Heart right ventricle (tissue), 16 donors: ENCODE results near the gene ZCCHC4. TPM values are rescaled to one million over a fixed set of nuclear protein-coding genes. Genes with fewer than 3 reads are reported as not detected.

ENCODE experiments used
- ATAC-seq, 8 donors: fragments of 200-7000 bp; cut with Tn5 transposase; one replicate each; pipeline ENCODE4 v1.9.1; 2020; ENCODE audit warnings: mild to moderate bottlenecking in 8 of 8, moderate library complexity in 8 of 8, moderate number of reproducible peaks in 1 of 8
- DNase-seq, 2 donors: peaks; one replicate each; pipeline ENCODE4 v3.0.0-alpha.2; 2020
- H3K27ac ChIP-seq, 10 donors: fragments of 200-600 bp; sonication (generic) in 2 of 10; one replicate each; pipeline versions ENCODE4 v1.5.0 to v1.8.0; 2020 to 2022; ENCODE audit warnings: mild to moderate bottlenecking in 3 of 10
- H3K27me3 ChIP-seq, 7 donors: fragments of 200-600 bp; one replicate each; pipeline ENCODE4 v1.8.0; 2021 to 2022; ENCODE audit warnings: mild to moderate bottlenecking in 2 of 7
- H3K36me3 ChIP-seq, 9 donors: fragments of 200-600 bp; sonication (generic) in 1 of 9; one replicate each; pipeline versions ENCODE4 v1.5.0 to v1.8.0; 2020 to 2022; ENCODE audit warnings: mild to moderate bottlenecking in 2 of 9
- H3K4me1 ChIP-seq, 9 donors: fragments of 200-600 bp; sonication (generic) in 1 of 9; one replicate each; pipeline versions ENCODE4 v1.5.0 to v1.8.0; 2020 to 2022; ENCODE audit warnings: mild to moderate bottlenecking in 4 of 9
- H3K4me3 ChIP-seq, 10 donors: fragments of 200-600 bp; sonication (generic) in 2 of 10; one replicate each; pipeline versions ENCODE4 v1.5.0 to v1.8.0; 2020 to 2022; ENCODE audit warnings: mild to moderate bottlenecking in 7 of 10, moderate library complexity in 2 of 10
- H3K9me3 ChIP-seq, 11 donors: fragments of 200-600 bp in 10 of 11; sonication (generic) in 2 of 11; one replicate each; pipeline versions ENCODE4 v1.5.0 to v1.8.0; 2013 to 2022; ENCODE audit warnings: mild to moderate bottlenecking in 2 of 11, control low read depth in 1 of 11, moderate library complexity in 1 of 11
- CTCF ChIP-seq, 9 donors: fragments of 200-600 bp; sonication (generic) in 2 of 9; IDR thresholded peaks; one replicate each; pipeline versions ENCODE4 v1.5.0 to v1.8.0; 2021 to 2022; ENCODE audit warnings: antibody characterized with exemption in 9 of 9, mild to moderate bottlenecking in 5 of 9, moderate library complexity in 1 of 9
- WGBS, 2 donors: extraction: QIAGEN DNeasy Blood & Tissue Kit; methylation state at CpG; one replicate each; pipeline ENCODE4 v1.1.7; 2013; ENCODE audit warnings: inconsistent platforms in 1 of 2; 5-methylcytosine and 5-hydroxymethylcytosine counted together
- intact Hi-C, 10 donors: fragments of 100-400 bp; cut with DNase I; formaldehyde crosslinking; loops; one replicate each; pipeline versions ENCODE4 v1.11.1 to v1.14.2; 2022
- polyA plus RNA-seq, 2 donors: library from polyadenylated mRNA; stranded (reverse); fragments of 200-250 nt; gene quantifications; one replicate each; pipeline ENCODE4 v1.2.3, GENCODE V29; 2013
- total RNA-seq, 10 donors: library from RNA; stranded (reverse); fragmentation: NEBNext Ultra II Directional in 3 of 10; extraction: Animal tissue kit (Norgen Biotek cat#: 25700) in 3 of 10; gene quantifications; one replicate each; pipeline versions ENCODE4 v1.2.1 to v1.2.4, GENCODE V29; 2021 to 2023
- donor health status: Arrhythmogenic right ventricular cardiomyopathy.
- donor health status: ischemic (EF 13 %, LVEDD 7.1; RV severe dilation, severe dysfunction).
- donor health status: healthy with polysubstance abuse.
- donor health status: DM: no; HTN: yes; CAD: no.
- donor health status: DM: no; HTN: no; CAD: no.
- donor health status: ischemic (EF 25% LVEDD 6.9; RV normal size, moderate dysfunction).
- donor health status: ischemic (EF 25% LVEDD 5.7; RV mildly dilated, moderate dysfunction).
- donor health status: healthy.
- donor health status: DM: yes; HTN: yes; CAD: no.
- donor health status: Ischemic cardiomyopathy.
- donor health status: ischemic (EF 35%, LVEDD 5.7; RV mildly dilated, moderate dysfunction).
- donor health status: nonischemic (EF 11% LVEDD 7.7; RV severe dilation, severe dysfunction).
- donor health status: DM: yes; HTN: yes; CAD: no.
- donor health status: PGD.
- donor health status: ischemic (EF 29% LVEDD 5.4; RV normal size, mild dysfunction).
- donor health status: nonischemic (EF 23%, LVEDD 6.1; RV moderate dilation, normal function).

Gene ZCCHC4
- total and polyA plus RNA-seq, 12 donors, result 3.8 to 10.9 (median 7.5) TPM

- Histone ChIP-seq H3K9me3 (no peaks in the 10 kb centered on the region), H3K27me3 (no peaks in the 10 kb centered on the region), H3K4me1 (peaks cover 0 to 6% (median 0%) of the 10 kb centered on the region in 9 donors), H3K27ac (no peak overlapping the region), H3K4me3 (no peak overlapping the region), H3K36me3 (peaks cover 0 to 37% (median 0%) of the 10 kb centered on the region in 9 donors)
- WGBS, 2 donors, result 51 to 74% methylated on average over 2 of the region's 2 CpGs
- ATAC-seq, result no peak
- no peak for TF ChIP-seq CTCF (IDR thresholded peaks at IDR 0.05)
- no peak for DNase-seq
- intact Hi-C loops, result no loop called here
These were observed 34.9 kb downstream of the ZCCHC4 start for GRCh38 chr4:25347473-25347872.

DNA sequence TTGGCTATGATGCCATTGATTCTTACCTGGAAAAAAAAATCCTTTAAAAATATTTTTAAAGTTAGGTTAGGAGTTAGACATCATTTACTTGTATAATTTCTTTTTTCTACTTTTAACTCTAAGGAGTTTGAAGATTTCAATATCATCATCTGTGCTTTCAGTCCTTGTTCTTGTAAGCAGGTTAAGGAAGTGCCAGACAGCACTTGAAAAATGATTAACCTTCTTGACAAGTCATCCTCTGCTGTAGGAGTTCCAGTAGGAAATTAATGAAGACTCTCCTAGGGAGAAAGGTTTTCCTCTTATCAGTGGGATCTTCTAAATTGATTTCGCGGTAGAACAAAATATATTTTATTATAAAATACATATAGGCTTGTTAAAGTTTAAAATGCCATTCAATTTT is 35.4 kb downstream of the ZCCHC4 start:
- ATAC-seq, result no peak
- TF ChIP-seq CTCF (IDR thresholded peaks at IDR 0.05), result no peak
- no peak for DNase-seq
- 67 to 71% methylated on average over 2 of the region's 2 CpGs for WGBS, 2 donors
- intact Hi-C loops, result no loop called here
- H3K4me1 ChIP-seq, result peaks cover 0 to 6% (median 0%) of the 10 kb centered on the region in 9 donors
- no peak overlapping the region for H3K27ac ChIP-seq
- H3K36me3 ChIP-seq, result peaks cover 0 to 42% (median 0%) of the 10 kb centered on the region in 9 donors
- no peaks in the 10 kb centered on the region for H3K27me3 ChIP-seq
- no peaks in the 10 kb centered on the region for H3K9me3 ChIP-seq
- no peak overlapping the region for H3K4me3 ChIP-seq

DNA sequence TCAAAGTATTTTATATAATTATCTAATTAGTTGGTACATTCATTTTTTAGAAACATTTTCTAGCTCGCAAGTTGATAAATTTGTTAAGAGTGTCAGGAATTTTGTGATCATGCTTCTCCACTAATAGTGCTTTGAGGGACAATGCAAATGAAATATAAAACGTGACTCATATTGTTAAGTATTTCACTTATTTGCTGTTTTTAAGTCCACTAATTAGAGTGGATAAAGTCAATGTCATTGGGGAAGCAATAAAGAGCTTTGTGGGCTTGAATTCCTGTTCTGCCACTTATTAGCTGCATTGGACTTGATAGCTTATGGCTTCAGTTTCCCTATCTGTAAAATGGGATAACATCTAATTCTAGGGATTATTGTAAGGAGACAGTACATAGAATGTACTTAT is 38.0 kb downstream of the ZCCHC4 start:
- H3K36me3 ChIP-seq, result peaks cover 0 to 48% (median 0%) of the 10 kb centered on the region in 9 donors
- DNase-seq, result no peak
- H3K4me1 ChIP-seq, result peaks cover 0 to 6% (median 0%) of the 10 kb centered on the region in 9 donors
- WGBS, 2 donors, result 90 to 95% methylated on average over 2 of the region's 2 CpGs
- H3K27ac ChIP-seq, result no peak overlapping the region
- no peak for ATAC-seq
- H3K9me3 ChIP-seq, result no peaks in the 10 kb centered on the region
- no peak for TF ChIP-seq CTCF (IDR thresholded peaks at IDR 0.05)
- no peaks in the 10 kb centered on the region for H3K27me3 ChIP-seq
- intact Hi-C loops, result no loop called here
- H3K4me3 ChIP-seq, result no peak overlapping the region

DNA sequence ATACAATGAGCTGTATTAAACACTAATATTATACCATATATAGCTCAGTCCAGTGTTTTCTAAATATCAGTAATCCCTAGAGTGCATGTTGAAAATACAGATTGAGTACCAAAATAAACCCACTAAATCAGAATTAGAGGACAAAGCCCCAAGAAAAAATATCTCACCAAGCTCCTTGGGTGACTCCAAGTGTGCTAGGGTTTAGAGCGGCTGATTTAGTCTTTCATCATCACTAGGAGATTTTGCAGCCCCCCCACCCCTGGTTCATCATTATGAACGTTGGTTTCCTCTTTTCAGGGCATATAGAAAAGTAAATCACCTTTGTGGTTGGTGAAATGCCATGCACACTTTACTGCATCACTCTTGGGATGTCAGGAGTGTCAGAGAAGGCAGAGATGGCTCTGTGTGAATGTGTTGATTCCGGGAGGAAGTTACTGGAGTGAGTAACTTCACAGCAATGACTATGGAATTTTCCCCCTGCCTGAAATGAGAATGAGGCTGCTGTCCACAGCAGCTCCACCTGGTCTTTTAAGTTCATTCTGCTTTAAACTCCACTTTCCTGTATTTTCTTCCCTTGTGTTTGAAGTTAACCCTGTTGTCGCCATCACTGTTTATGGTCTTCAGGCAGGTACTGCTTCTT is 39.3 kb downstream of the ZCCHC4 start:
- 84 to 86% methylated on average over 4 of the region's 4 CpGs for WGBS, 2 donors
- Histone ChIP-seq H3K4me3 (no peak overlapping the region), H3K36me3 (peaks cover 0 to 58% (median 0%) of the 10 kb centered on the region in 9 donors), H3K9me3 (no peaks in the 10 kb centered on the region), H3K27ac (no peak overlapping the region), H3K27me3 (no peaks in the 10 kb centered on the region), H3K4me1 (peaks cover 0 to 6% (median 0%) of the 10 kb centered on the region in 9 donors)
- DNase-seq (no peak), ATAC-seq (no peak)
- intact Hi-C loops, result no loop called here
- no peak for TF ChIP-seq CTCF (IDR thresholded peaks at IDR 0.05)
